SK-N-SH (cell line): ENCODE data around the gene DEPDC4. TPM values are rescaled to one million over a fixed set of nuclear protein-coding genes. Genes with fewer than 3 reads are reported as not detected.

Experiments used
- CTCF ChIA-PET: fragments of 300-600, 350-600 bp; formaldehyde crosslinking; extraction: SDS; loops from one replicate; lab custom pipeline; 2021; lab: Yijun Ruan, JAX
- POLR2A ChIA-PET: fragments of 350-600 bp; sonication (Branson Sonifier 250); formaldehyde crosslinking; extraction: SDS; loops from one replicate; lab custom pipeline; 2020; ENCODE audit warnings: antibody characterized with exemption, inconsistent platforms; lab: Yijun Ruan, JAX
- DNase-seq: peaks from one replicate; pipeline ENCODE4 v3.0.0; 2012
- H2AFZ ChIP-seq: fragments of 200-600 bp; sonication (generic); 2 replicates; pipeline ENCODE4 v1.8.1; 2016; ENCODE audit warnings: antibody characterized with exemption, mild to moderate bottlenecking, low read depth
- H3F3A ChIP-seq: fragments of 200-600 bp; sonication (generic); replicated peaks from 2 replicates; pipeline ENCODE3; 2016; ENCODE audit warnings: antibody characterized with exemption, mild to moderate bottlenecking; ENCODE audit not compliant: insufficient read depth
- H3K27ac ChIP-seq, 2 experiments: fragments of 200-500 bp in 1 of 2; fragments of 200-600 bp in 1 of 2; sonication (Bioruptor generic) in 1 of 2; sonication (generic), shearing (Covaris generic) in 1 of 2; 2 replicates each; pipeline versions ENCODE4 v1.5.1 to v1.6.1; 2014 to 2016; ENCODE audit warnings: low read depth in 2 of 2, inconsistent platforms in 1 of 2, low read length in 1 of 2, mild to moderate bottlenecking in 1 of 2, mixed read lengths in 1 of 2
- H3K27me3 ChIP-seq: fragments of 200-600 bp; sonication (generic), shearing (Covaris generic); 2 replicates; pipeline ENCODE4 v1.6.1; 2016; ENCODE audit warnings: mixed run types; ENCODE audit not compliant: insufficient read depth
- H3K36me3 ChIP-seq, 2 experiments: fragments of 200-500 bp in 1 of 2; fragments of 200-600 bp in 1 of 2; sonication (Bioruptor generic) in 1 of 2; sonication (generic) in 1 of 2; replicated peaks in 1 of 2; 2 replicates each; pipeline versions ENCODE3 to v1.5.1; 2014 to 2016; ENCODE audit warnings: low read length in 1 of 2, mild to moderate bottlenecking in 1 of 2; ENCODE audit not compliant: insufficient read depth in 2 of 2, control insufficient read depth in 1 of 2
- H3K4me1 ChIP-seq, 2 experiments: fragments of 200-500 bp in 1 of 2; fragments of 200-600 bp in 1 of 2; sonication (Bioruptor generic) in 1 of 2; sonication (generic), shearing (Covaris generic) in 1 of 2; 2 replicates each; pipeline versions ENCODE4 v1.5.1 to v1.6.1; 2014 to 2016; ENCODE audit warnings: low read depth in 1 of 2, low read length in 1 of 2, mixed run types in 1 of 2; ENCODE audit not compliant: insufficient read depth in 2 of 2, control insufficient read depth in 1 of 2
- H3K4me2 ChIP-seq: fragments of 200-600 bp; sonication (generic), shearing (Covaris generic); 2 replicates; pipeline ENCODE4 v1.6.1; 2017; ENCODE audit warnings: mixed run types
- H3K4me3 ChIP-seq, 2 experiments: fragments of 200-500 bp in 1 of 2; fragments of 200-600 bp in 1 of 2; sonication (Bioruptor generic) in 1 of 2; sonication (generic), shearing (Covaris generic) in 1 of 2; 2 replicates each; pipeline versions ENCODE4 v1.5.1 to v1.8.1; 2014 to 2016; ENCODE audit warnings: low read depth in 2 of 2, inconsistent platforms in 1 of 2, low read length in 1 of 2, mild to moderate bottlenecking in 1 of 2, mixed read lengths in 1 of 2, moderate library complexity in 1 of 2
- H3K79me2 ChIP-seq: fragments of 200-600 bp; sonication (generic); 2 replicates; pipeline ENCODE4 v1.8.1; 2017; ENCODE audit warnings: mild to moderate bottlenecking; ENCODE audit not compliant: insufficient read depth
- H3K9ac ChIP-seq: fragments of 200-600 bp; sonication (generic); 2 replicates; pipeline ENCODE4 v1.6.1; 2017; ENCODE audit warnings: mixed run types
- H3K9me2 ChIP-seq: fragments of 200-600 bp; sonication (generic); 2 replicates; pipeline ENCODE4 v1.6.1; 2017; ENCODE audit warnings: mixed run types
- H3K9me3 ChIP-seq: fragments of 200-600 bp; sonication (generic); 2 replicates; pipeline ENCODE4 v1.6.1; 2017; ENCODE audit warnings: mixed run types, mild to moderate bottlenecking, moderate library complexity
- H4K20me1 ChIP-seq: fragments of 200-600 bp; sonication (generic); 2 replicates; pipeline ENCODE4 v1.6.1; 2017; ENCODE audit warnings: mild to moderate bottlenecking, mixed run types; ENCODE audit not compliant: insufficient read depth
- CHD2 ChIP-seq: fragments of 150-350 bp; IDR thresholded peaks from 2 replicates; pipeline ENCODE4 v1.6.1; 2018; ENCODE audit warnings: low read length; ENCODE audit not compliant: partially characterized antibody
- ELF1 ChIP-seq: IDR thresholded peaks from 2 replicates; pipeline ENCODE4 v1.4.0; 2012
- EP300 ChIP-seq, 2 experiments: IDR thresholded peaks; 2 replicates each; pipeline versions ENCODE4 v1.4.0 to v1.6.1; 2012; ENCODE audit warnings: borderline replicate concordance in 1 of 2, low read depth in 1 of 2, low read length in 1 of 2
- FOSL2 ChIP-seq: IDR thresholded peaks from 2 replicates; pipeline ENCODE4 v1.4.0; 2012; ENCODE audit warnings: low read depth, mild to moderate bottlenecking, moderate library complexity, borderline replicate concordance
- FOXJ3 ChIP-seq: sonication (generic); formaldehyde crosslinking; IDR thresholded peaks from 2 replicates; pipeline ENCODE4 v1.5.1; 2020; ENCODE audit warnings: mild to moderate bottlenecking, missing genetic modification reagents
- JUND ChIP-seq: IDR thresholded peaks from 2 replicates; pipeline ENCODE4 v1.4.0; 2012
- NFIC ChIP-seq: IDR thresholded peaks from 2 replicates; pipeline ENCODE4 v1.4.0; 2012; ENCODE audit warnings: borderline replicate concordance
- RCOR1 ChIP-seq: fragments of 150-350 bp; IDR thresholded peaks from 2 replicates; pipeline ENCODE4 v1.6.1; 2017; ENCODE audit warnings: antibody characterized with exemption, low read length
- SMC3 ChIP-seq: IDR thresholded peaks from 2 replicates; pipeline ENCODE4 v1.6.1; 2012; ENCODE audit warnings: low read depth, low read length, improper control_type of control experiment
- TEAD4 ChIP-seq: IDR thresholded peaks from 2 replicates; pipeline ENCODE4 v1.4.0; 2012; ENCODE audit warnings: mild to moderate bottlenecking, borderline replicate concordance; ENCODE audit not compliant: insufficient read depth
- YY1 ChIP-seq: IDR thresholded peaks from 2 replicates; pipeline ENCODE4 v1.4.0; 2012; ENCODE audit warnings: low read depth, mild to moderate bottlenecking
- WGBS: methylation state at CpG from one replicate; pipeline ENCODE4 v1.1.6; 2017; ENCODE audit warnings: low lambda C conversion rate; 5-methylcytosine and 5-hydroxymethylcytosine counted together
- polyA plus RNA-seq, 3 experiments: library from polyadenylated mRNA; depleted of rRNA; stranded (reverse); fragments of >200 nt; gene quantifications; 2 replicates each; pipeline ENCODE4 v1.2.3, GENCODE V29; 2012
- TF ChIP-seq, protein P1 (sequence below): fragments of 200-600 bp; sonication (generic); IDR thresholded peaks from 2 replicates; pipeline ENCODE4 v1.6.1; 2017; ENCODE audit warnings: antibody characterized with exemption, mild to moderate bottlenecking, moderate library complexity
- TF ChIP-seq, protein P2 (sequence below): IDR thresholded peaks from 2 replicates; pipeline ENCODE4 v1.4.0; 2012; ENCODE audit warnings: low read depth, borderline replicate concordance
- TF ChIP-seq, protein P3 (sequence below): IDR thresholded peaks from 2 replicates; pipeline ENCODE4 v1.6.1; 2012; ENCODE audit warnings: mild to moderate bottlenecking, low read depth, low read length, moderate library complexity
- TF ChIP-seq, protein P4 (sequence below): IDR thresholded peaks from 2 replicates; pipeline ENCODE4 v1.4.0; 2012; ENCODE audit warnings: low read depth, borderline replicate concordance

The DEPDC4 gene
- polyA plus RNA-seq, 1 of the 3 experiments (the other 2 are of a cell fraction), result 0.76 TPM

DNA sequence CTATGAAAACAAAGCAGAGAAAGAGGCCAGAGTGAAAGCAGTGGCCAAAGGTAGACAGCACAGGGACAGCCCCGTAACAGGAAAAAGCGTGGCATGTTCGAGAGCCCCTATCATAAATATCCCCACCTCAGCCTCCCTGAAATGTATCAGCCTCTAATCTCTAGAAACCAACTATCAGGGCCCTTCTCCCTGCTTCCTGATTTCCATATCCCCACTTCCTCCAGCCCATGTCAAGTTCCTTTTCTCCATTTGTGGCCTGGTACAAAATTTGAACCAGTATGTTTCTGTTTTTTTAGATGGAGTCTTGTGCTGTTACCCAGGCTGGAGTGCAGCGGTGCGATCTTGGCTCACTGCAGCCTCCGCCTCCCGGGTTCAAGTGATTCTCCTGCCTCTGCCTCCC is 16.9 kb downstream of the DEPDC4 start:
- Histone ChIP-seq H3K4me1 (no peaks in the 10 kb centered on the region), H3K36me3 (no peaks in the 10 kb centered on the region), H3K27me3 (no peaks in the 10 kb centered on the region), H3K27ac (no peak overlapping the region), H3K4me2 (no peak overlapping the region), H2AFZ (no peak overlapping the region), H4K20me1 (no peaks in the 10 kb centered on the region), H3K9me2 (no peaks in the 10 kb centered on the region), H3K4me3 (no peak overlapping the region), H3F3A (no peaks in the 10 kb centered on the region), H3K9me3 (no peaks in the 10 kb centered on the region), H3K9ac (no peak overlapping the region), H3K79me2 (no peaks in the 10 kb centered on the region)
- TF ChIP-seq EP300 (IDR thresholded peaks at IDR 0.05; ENCODE audit: borderline replicate concordance in 1 of 2, low read depth in 1 of 2, low read length in 1 of 2), result no peak
- TF ChIP-seq FOXJ3 (CRISPR knock-in tag), result no peak
- no peak for TF ChIP-seq CHD2
- no peak for TF ChIP-seq ELF1
- TF ChIP-seq, protein P1, sequence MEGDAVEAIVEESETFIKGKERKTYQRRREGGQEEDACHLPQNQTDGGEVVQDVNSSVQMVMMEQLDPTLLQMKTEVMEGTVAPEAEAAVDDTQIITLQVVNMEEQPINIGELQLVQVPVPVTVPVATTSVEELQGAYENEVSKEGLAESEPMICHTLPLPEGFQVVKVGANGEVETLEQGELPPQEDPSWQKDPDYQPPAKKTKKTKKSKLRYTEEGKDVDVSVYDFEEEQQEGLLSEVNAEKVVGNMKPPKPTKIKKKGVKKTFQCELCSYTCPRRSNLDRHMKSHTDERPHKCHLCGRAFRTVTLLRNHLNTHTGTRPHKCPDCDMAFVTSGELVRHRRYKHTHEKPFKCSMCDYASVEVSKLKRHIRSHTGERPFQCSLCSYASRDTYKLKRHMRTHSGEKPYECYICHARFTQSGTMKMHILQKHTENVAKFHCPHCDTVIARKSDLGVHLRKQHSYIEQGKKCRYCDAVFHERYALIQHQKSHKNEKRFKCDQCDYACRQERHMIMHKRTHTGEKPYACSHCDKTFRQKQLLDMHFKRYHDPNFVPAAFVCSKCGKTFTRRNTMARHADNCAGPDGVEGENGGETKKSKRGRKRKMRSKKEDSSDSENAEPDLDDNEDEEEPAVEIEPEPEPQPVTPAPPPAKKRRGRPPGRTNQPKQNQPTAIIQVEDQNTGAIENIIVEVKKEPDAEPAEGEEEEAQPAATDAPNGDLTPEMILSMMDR, result no peak
- no peak for TF ChIP-seq SMC3
- TF ChIP-seq RCOR1, result no peak
- TF ChIP-seq NFIC, result no peak
- TF ChIP-seq, protein P2, sequence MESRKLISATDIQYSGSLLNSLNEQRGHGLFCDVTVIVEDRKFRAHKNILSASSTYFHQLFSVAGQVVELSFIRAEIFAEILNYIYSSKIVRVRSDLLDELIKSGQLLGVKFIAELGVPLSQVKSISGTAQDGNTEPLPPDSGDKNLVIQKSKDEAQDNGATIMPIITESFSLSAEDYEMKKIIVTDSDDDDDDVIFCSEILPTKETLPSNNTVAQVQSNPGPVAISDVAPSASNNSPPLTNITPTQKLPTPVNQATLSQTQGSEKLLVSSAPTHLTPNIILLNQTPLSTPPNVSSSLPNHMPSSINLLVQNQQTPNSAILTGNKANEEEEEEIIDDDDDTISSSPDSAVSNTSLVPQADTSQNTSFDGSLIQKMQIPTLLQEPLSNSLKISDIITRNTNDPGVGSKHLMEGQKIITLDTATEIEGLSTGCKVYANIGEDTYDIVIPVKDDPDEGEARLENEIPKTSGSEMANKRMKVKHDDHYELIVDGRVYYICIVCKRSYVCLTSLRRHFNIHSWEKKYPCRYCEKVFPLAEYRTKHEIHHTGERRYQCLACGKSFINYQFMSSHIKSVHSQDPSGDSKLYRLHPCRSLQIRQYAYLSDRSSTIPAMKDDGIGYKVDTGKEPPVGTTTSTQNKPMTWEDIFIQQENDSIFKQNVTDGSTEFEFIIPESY, result no peak
- no peak for TF ChIP-seq FOSL2
- TF ChIP-seq, protein P3, sequence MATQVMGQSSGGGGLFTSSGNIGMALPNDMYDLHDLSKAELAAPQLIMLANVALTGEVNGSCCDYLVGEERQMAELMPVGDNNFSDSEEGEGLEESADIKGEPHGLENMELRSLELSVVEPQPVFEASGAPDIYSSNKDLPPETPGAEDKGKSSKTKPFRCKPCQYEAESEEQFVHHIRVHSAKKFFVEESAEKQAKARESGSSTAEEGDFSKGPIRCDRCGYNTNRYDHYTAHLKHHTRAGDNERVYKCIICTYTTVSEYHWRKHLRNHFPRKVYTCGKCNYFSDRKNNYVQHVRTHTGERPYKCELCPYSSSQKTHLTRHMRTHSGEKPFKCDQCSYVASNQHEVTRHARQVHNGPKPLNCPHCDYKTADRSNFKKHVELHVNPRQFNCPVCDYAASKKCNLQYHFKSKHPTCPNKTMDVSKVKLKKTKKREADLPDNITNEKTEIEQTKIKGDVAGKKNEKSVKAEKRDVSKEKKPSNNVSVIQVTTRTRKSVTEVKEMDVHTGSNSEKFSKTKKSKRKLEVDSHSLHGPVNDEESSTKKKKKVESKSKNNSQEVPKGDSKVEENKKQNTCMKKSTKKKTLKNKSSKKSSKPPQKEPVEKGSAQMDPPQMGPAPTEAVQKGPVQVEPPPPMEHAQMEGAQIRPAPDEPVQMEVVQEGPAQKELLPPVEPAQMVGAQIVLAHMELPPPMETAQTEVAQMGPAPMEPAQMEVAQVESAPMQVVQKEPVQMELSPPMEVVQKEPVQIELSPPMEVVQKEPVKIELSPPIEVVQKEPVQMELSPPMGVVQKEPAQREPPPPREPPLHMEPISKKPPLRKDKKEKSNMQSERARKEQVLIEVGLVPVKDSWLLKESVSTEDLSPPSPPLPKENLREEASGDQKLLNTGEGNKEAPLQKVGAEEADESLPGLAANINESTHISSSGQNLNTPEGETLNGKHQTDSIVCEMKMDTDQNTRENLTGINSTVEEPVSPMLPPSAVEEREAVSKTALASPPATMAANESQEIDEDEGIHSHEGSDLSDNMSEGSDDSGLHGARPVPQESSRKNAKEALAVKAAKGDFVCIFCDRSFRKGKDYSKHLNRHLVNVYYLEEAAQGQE, result no peak
- TF ChIP-seq JUND, result no peak
- TF ChIP-seq, protein P4, sequence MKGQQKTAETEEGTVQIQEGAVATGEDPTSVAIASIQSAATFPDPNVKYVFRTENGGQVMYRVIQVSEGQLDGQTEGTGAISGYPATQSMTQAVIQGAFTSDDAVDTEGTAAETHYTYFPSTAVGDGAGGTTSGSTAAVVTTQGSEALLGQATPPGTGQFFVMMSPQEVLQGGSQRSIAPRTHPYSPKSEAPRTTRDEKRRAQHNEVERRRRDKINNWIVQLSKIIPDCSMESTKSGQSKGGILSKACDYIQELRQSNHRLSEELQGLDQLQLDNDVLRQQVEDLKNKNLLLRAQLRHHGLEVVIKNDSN, result no peak
- no peak for TF ChIP-seq TEAD4
- no peak for TF ChIP-seq YY1
- 91% methylated on average over 7 of the region's 7 CpGs for WGBS
- DNase-seq, result no peak
- ChIA-PET POLR2A (no interaction called here), CTCF (no interaction called here)
